Retina (tissue), 1 donor: ENCODE results near the gene GPER1.

Source experiments
- DNase-seq: peaks from one replicate; pipeline ENCODE4 v3.0.0-alpha.2; 2016

The GPER1 gene

GRCh38 chr7:1054438-1054837 is 33.5 kb upstream of the GPER1 start:
- DNase-seq, result peak; percentile 70

- DNase-seq, result peak; percentile 73
Observed at GRCh38 chr7:1054861-1055450, 33.0 kb upstream of the GPER1 start.

- DNase-seq, result no peak
Observed at GRCh38 chr7:1055491-1055955, 32.4 kb upstream of the GPER1 start.

GRCh38 chr7:1055956-1056784 is 31.7 kb upstream of the GPER1 start:
- DNase-seq, result peak; percentile 66

GRCh38 chr7:1056785-1057410 is 31.0 kb upstream of the GPER1 start:
- DNase-seq, result no peak

GRCh38 chr7:1057416-1058291 is 30.3 kb upstream of the GPER1 start:
- no peak for DNase-seq

- no peak for DNase-seq
Observed at GRCh38 chr7:1058311-1058710, 29.6 kb upstream of the GPER1 start.

- DNase-seq, result peak; percentile 38
Observed at GRCh38 chr7:1058821-1059199, 29.1 kb upstream of the GPER1 start.

GRCh38 chr7:1059200-1060091 is 28.5 kb upstream of the GPER1 start:
- DNase-seq, result peak; percentile 49

- no peak for DNase-seq
Observed at GRCh38 chr7:1060315-1061072, 27.4 kb upstream of the GPER1 start.

GRCh38 chr7:1061180-1061579 is 26.7 kb upstream of the GPER1 start:
- DNase-seq, result no peak

GRCh38 chr7:1062296-1063294 is 25.3 kb upstream of the GPER1 start:
- no peak for DNase-seq

- DNase-seq, result no peak
Observed at GRCh38 chr7:1063361-1063760, 24.6 kb upstream of the GPER1 start.

- no peak for DNase-seq
Observed at GRCh38 chr7:1064581-1064980, 23.3 kb upstream of the GPER1 start.

GRCh38 chr7:1065263-1065584 is 22.7 kb upstream of the GPER1 start:
- no peak for DNase-seq

- DNase-seq, result peak; percentile 87
Observed at GRCh38 chr7:1065585-1066241, 22.2 kb upstream of the GPER1 start.

GRCh38 chr7:1066242-1066588 is 21.7 kb upstream of the GPER1 start:
- DNase-seq, result no peak

GRCh38 chr7:1068013-1068412 is 19.9 kb upstream of the GPER1 start:
- no peak for DNase-seq

- DNase-seq, result no peak
Observed at GRCh38 chr7:1068619-1069018, 19.3 kb upstream of the GPER1 start.
